PC-3 (cell line): ENCODE data around the gene IFT43.

Experiments used
- CTCF ChIP-seq: fragments of 300-600 bp; sonication (generic); conservative IDR thresholded peaks from 2 replicates; pipeline ENCODE4 v1.5.1; 2017; ENCODE audit warnings: antibody characterized with exemption, low read depth, mild to moderate bottlenecking, low read length
- EZH2 ChIP-seq: fragments of 300-600 bp; sonication (generic); IDR thresholded peaks from one replicate; pipeline ENCODE4 v1.6.1; 2017; ENCODE audit warnings: antibody characterized with exemption, mild to moderate bottlenecking, low read length; ENCODE audit not compliant: unreplicated experiment
- EZH2phosphoT487 ChIP-seq: fragments of 300-600 bp; sonication (generic); IDR thresholded peaks from 2 replicates; pipeline ENCODE4 v1.6.1; 2018; ENCODE audit warnings: mild to moderate bottlenecking, antibody characterized with exemption, low read length, borderline replicate concordance

DNA sequence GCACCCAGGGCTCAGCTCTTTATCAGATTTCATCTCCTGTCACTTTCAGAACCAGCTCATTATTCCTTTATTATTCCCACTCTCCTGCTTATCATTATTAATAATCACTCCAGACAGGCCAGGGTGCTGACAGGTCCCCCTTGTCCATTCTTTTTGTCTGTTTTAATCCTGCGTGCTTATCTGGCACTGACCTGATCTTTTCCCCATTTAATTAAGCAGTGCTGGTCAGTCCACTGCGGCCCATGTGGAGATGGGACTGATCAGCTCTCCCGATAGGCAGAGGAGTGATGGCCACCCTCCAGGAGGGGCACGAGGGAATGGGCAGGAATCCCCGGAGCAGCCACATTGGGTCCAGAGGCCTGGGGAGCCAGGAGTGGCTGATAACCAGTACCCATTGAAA, 110.7 kb downstream of the IFT43 start:
- TF ChIP-seq CTCF = no peak
- TF ChIP-seq EZH2phosphoT487 = no peak
- no peak for TF ChIP-seq EZH2
